ENCODE data around the gene ADCYAP1.
A peak's percentile ranks its signal among the peaks of the same experiment; 100 is the strongest.
"Not testable (repeated sequence)": the region's sequence is repeated elsewhere in the genome, so short reads cannot be mapped to it uniquely, and the experiment has no call there.

Gene ADCYAP1

DNA sequence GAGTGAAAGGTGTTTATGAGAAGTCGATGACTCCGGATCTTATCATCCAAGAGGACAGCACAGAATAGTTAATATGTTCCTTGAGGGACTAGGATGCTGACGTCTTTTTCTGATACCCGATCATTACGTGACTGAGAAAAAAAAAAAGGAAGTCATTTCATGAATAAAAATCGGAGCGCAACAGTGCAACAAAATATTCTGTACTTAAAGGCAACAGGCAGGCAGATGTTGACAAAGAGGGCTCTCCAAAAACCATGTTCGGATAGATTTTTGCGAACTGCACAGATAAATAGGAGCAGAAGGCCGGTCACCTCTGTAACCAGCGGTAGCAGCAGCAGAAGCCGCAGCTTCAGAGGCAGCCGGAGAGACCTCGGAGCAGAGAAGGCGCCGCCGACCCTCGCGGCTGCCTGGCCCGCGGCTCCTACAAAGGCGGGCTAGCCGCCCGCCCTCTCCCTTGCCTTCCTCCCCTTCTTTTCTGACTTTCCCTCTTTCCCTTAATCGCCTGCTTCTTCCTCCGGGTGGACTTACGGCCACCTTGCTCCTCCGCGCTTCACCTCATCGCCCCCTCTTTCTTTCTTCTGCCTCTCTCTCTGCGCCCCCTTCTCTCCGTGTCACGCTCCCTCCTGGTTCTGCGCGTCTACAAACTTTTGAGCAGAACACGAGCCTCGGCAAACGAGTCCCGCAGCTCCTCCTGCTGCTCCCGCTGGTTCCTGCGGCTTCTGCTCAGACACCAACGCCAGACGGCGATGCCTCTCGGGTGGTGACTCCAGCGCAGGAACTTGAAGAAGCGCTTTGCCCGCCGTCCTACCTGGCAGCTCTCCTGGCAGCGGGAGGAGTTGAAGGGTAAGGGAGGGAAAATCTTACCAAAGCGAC lies at the start of gene ADCYAP1:
ADCYAP1 (plus strand) TSS at position 654 of the 873 bp plus-strand sequence. CDS start 516 bp downstream, outside the sequence.
- no peak within 1 kb of the TSS for H3K27ac ChIP-seq (ENCODE audit: low read length)
- H3K36me3 ChIP-seq (ENCODE audit: insufficient read depth, low read depth, low read length): no peaks in the 10 kb centered on the region
- H3K9ac ChIP-seq (ENCODE audit: low read depth, low read length): no peak within 1 kb of the TSS
- peaks cover 14% of the 10 kb centered on the region; the same call in 1 of the 2 replicates for H3K4me1 ChIP-seq (ENCODE audit: insufficient read depth, low read length)
- H3K4me3 ChIP-seq (ENCODE audit: low read length): peak within 1 kb of the TSS; percentile 71; the same call in 1 of the 2 replicates
- peaks cover 3% of the 10 kb centered on the region; the same call in 1 of the 2 replicates for H3K9me3 ChIP-seq (ENCODE audit: insufficient read depth, low read depth, low read length)
- peaks cover 97% of the 10 kb centered on the region for H3K27me3 ChIP-seq (ENCODE audit: insufficient read depth, low read length)

DNA sequence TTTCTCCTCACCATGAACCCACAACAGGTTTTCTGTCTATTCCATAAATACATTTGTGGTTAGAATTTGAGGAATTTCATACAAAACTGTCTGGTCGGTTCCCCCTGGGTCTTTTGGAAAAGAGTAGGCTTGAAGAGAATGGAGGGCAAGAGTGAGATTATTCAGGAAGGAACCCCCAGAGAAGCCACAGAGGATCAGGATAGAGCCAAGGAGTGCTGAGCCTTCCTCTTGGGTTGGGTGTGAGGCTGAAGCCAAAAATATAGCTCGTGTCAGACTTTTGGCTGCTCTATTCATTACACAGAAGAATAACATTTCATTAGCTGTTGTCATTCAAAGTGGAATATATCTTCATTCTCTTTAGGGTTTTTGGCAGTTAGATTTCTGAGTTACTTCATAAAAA lies 46.7 kb upstream of the ADCYAP1 start:
- no peaks in the 10 kb centered on the region for H3K9me3 ChIP-seq (ENCODE audit: insufficient read depth, low read depth, low read length)
- no peaks in the 10 kb centered on the region for H3K27me3 ChIP-seq (ENCODE audit: insufficient read depth, low read length)
- no peak overlapping the region for H3K4me3 ChIP-seq (ENCODE audit: low read length)
- H3K27ac ChIP-seq (ENCODE audit: low read length): no peak overlapping the region
- H3K4me1 ChIP-seq (ENCODE audit: insufficient read depth, low read length): peaks cover 2% of the 10 kb centered on the region; the same call in 1 of the 2 replicates
- no peaks in the 10 kb centered on the region for H3K36me3 ChIP-seq (ENCODE audit: insufficient read depth, low read depth, low read length)
- no peak overlapping the region for H3K9ac ChIP-seq (ENCODE audit: low read depth, low read length)

GRCh38 chr18:864872-865273 lies 39.8 kb upstream of the ADCYAP1 start:
- Histone ChIP-seq H3K4me1 (ENCODE audit: insufficient read depth, low read length) (peaks cover 2% of the 10 kb centered on the region; the same call in 1 of the 2 replicates), H3K4me3 (ENCODE audit: low read length) (no peak overlapping the region), H3K9ac (ENCODE audit: low read depth, low read length) (no peak overlapping the region)

DNA sequence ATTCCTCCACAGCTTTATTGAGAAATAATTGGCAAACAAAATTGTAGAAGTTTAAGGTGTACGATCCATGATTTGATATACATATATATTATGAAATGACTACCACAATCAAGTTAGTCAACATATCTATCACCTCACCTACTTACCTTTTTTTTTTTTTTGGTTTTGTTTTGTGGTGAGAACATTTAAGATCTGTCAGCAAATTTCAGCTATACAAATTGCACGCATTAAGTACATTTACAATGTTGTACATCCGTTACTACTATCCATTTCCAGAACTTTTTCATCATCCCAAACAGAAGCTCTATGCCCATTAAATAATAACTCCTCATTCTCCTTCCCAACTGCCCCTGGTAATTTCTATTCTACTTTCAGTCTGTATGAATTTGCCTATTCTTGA lies 37.4 kb upstream of the ADCYAP1 start:
- 0 out of 2 replicates have a peak, but pooled peaks cover 4% of the 10 kb centered on the region for H3K27me3 ChIP-seq (ENCODE audit: insufficient read depth, low read length)
- H3K9ac ChIP-seq (ENCODE audit: low read depth, low read length): no peak overlapping the region
- no peaks in the 10 kb centered on the region; the same call in 1 of the 2 replicates for H3K4me1 ChIP-seq (ENCODE audit: insufficient read depth, low read length)
- no peak overlapping the region for H3K4me3 ChIP-seq (ENCODE audit: low read length)
- no peaks in the 10 kb centered on the region for H3K9me3 ChIP-seq (ENCODE audit: insufficient read depth, low read depth, low read length)
- H3K27ac ChIP-seq (ENCODE audit: low read length): no peak overlapping the region
- H3K36me3 ChIP-seq (ENCODE audit: insufficient read depth, low read depth, low read length): no peaks in the 10 kb centered on the region

More at GRCh38 chr18:864872-865273, 39.8 kb upstream of the ADCYAP1 start:
- 0 out of 2 replicates have a peak, but pooled peaks cover 4% of the 10 kb centered on the region for H3K27me3 ChIP-seq (ENCODE audit: insufficient read depth, low read length)
- no peak overlapping the region for H3K27ac ChIP-seq (ENCODE audit: low read length)
- H3K9me3 ChIP-seq (ENCODE audit: insufficient read depth, low read depth, low read length): no peaks in the 10 kb centered on the region
- no peaks in the 10 kb centered on the region for H3K36me3 ChIP-seq (ENCODE audit: insufficient read depth, low read depth, low read length)

- H3K9me3 ChIP-seq (ENCODE audit: insufficient read depth, low read depth, low read length); H3K36me3 ChIP-seq (ENCODE audit: insufficient read depth, low read depth, low read length); H3K9ac ChIP-seq (ENCODE audit: low read depth, low read length); H3K4me3 ChIP-seq (ENCODE audit: low read length); H3K27ac ChIP-seq (ENCODE audit: low read length); H3K27me3 ChIP-seq (ENCODE audit: insufficient read depth, low read length); H3K4me1 ChIP-seq (ENCODE audit: insufficient read depth, low read length): not testable (repeated sequence)
These were observed 31.2 kb upstream of the ADCYAP1 start for GRCh38 chr18:873426-873825.

DNA sequence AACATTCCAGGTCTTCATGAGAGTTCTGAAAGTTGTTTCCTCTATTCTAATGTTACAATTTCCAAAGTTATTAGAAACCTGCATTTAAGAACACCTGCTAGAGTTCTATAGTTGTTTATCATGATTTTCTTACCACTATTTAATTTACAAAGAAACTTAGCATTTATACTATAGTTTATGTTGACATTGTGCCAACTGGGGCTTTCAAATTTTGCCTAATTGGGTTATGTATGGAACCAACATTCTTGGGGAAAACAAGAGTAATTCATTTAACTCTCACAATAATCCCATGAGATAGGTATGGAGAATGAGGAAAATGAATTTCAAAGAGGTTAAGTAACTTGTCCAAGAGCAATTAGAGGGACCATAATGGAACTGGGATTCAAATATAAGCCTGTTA lies 28.8 kb upstream of the ADCYAP1 start:
- peaks cover 9% of the 10 kb centered on the region; the same call in 1 of the 2 replicates for H3K9me3 ChIP-seq (ENCODE audit: insufficient read depth, low read depth, low read length)
- H3K4me1 ChIP-seq (ENCODE audit: insufficient read depth, low read length): no peaks in the 10 kb centered on the region
- H3K9ac ChIP-seq (ENCODE audit: low read depth, low read length): no peak overlapping the region
- no peak overlapping the region for H3K27ac ChIP-seq (ENCODE audit: low read length)
- H3K36me3 ChIP-seq (ENCODE audit: insufficient read depth, low read depth, low read length): no peaks in the 10 kb centered on the region
- no peak overlapping the region for H3K4me3 ChIP-seq (ENCODE audit: low read length)
- no peaks in the 10 kb centered on the region for H3K27me3 ChIP-seq (ENCODE audit: insufficient read depth, low read length)

- H3K27ac ChIP-seq (ENCODE audit: low read length): no peak overlapping the region
- no peaks in the 10 kb centered on the region for H3K27me3 ChIP-seq (ENCODE audit: insufficient read depth, low read length)
- no peaks in the 10 kb centered on the region for H3K4me1 ChIP-seq (ENCODE audit: insufficient read depth, low read length)
- peaks cover 9% of the 10 kb centered on the region; the same call in 1 of the 2 replicates for H3K9me3 ChIP-seq (ENCODE audit: insufficient read depth, low read depth, low read length)
- H3K36me3 ChIP-seq (ENCODE audit: insufficient read depth, low read depth, low read length): no peaks in the 10 kb centered on the region
- H3K9ac ChIP-seq (ENCODE audit: low read depth, low read length): no peak overlapping the region
- no peak overlapping the region for H3K4me3 ChIP-seq (ENCODE audit: low read length)
These were observed 27.4 kb upstream of the ADCYAP1 start for GRCh38 chr18:877238-877637.

- no peaks in the 10 kb centered on the region for H3K27me3 ChIP-seq (ENCODE audit: insufficient read depth, low read length)
These were observed 18.6 kb upstream of the ADCYAP1 start for GRCh38 chr18:886076-886475.

GRCh38 chr18:887716-888115 lies 17.0 kb upstream of the ADCYAP1 start:
- no peaks in the 10 kb centered on the region for H3K36me3 ChIP-seq (ENCODE audit: insufficient read depth, low read depth, low read length)
- no peaks in the 10 kb centered on the region for H3K4me1 ChIP-seq (ENCODE audit: insufficient read depth, low read length)
- H3K9ac ChIP-seq (ENCODE audit: low read depth, low read length): no peak overlapping the region
- H3K9me3 ChIP-seq (ENCODE audit: insufficient read depth, low read depth, low read length): no peaks in the 10 kb centered on the region
- no peak overlapping the region for H3K4me3 ChIP-seq (ENCODE audit: low read length)
- H3K27me3 ChIP-seq (ENCODE audit: insufficient read depth, low read length): no peaks in the 10 kb centered on the region
- H3K27ac ChIP-seq (ENCODE audit: low read length): no peak overlapping the region

More at GRCh38 chr18:886076-886475, 18.6 kb upstream of the ADCYAP1 start:
- Histone ChIP-seq H3K27ac (ENCODE audit: low read length) (no peak overlapping the region), H3K4me1 (ENCODE audit: insufficient read depth, low read length) (no peaks in the 10 kb centered on the region), H3K36me3 (ENCODE audit: insufficient read depth, low read depth, low read length) (no peaks in the 10 kb centered on the region), H3K4me3 (ENCODE audit: low read length) (no peak overlapping the region), H3K9me3 (ENCODE audit: insufficient read depth, low read depth, low read length) (no peaks in the 10 kb centered on the region), H3K9ac (ENCODE audit: low read depth, low read length) (no peak overlapping the region)

GRCh38 chr18:892316-892715 lies 12.4 kb upstream of the ADCYAP1 start:
- Histone ChIP-seq H3K9ac (ENCODE audit: low read depth, low read length) (no peak overlapping the region), H3K27me3 (ENCODE audit: insufficient read depth, low read length) (no peaks in the 10 kb centered on the region), H3K9me3 (ENCODE audit: insufficient read depth, low read depth, low read length) (no peaks in the 10 kb centered on the region), H3K4me3 (ENCODE audit: low read length) (no peak overlapping the region), H3K27ac (ENCODE audit: low read length) (no peak overlapping the region), H3K4me1 (ENCODE audit: insufficient read depth, low read length) (no peaks in the 10 kb centered on the region), H3K36me3 (ENCODE audit: insufficient read depth, low read depth, low read length) (no peaks in the 10 kb centered on the region)

DNA sequence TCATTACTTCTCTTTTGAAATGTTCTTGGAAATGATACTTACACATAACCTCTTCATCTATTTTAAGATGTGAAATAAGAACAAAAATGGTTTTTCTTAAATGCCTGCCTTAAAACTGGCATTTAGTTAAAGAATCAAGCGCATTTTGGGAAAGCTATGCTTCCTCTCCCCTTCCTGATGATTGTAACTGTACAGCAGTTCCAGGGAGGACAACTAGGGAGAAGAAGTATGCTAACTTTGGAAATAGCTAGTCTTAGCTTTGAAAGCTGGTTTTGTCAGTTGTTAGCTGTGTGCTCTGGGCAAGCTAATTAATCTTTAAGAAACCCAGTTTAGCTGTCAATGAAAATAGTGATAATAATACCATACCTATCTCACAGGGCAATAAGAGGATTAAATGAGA lies 8.4 kb upstream of the ADCYAP1 start:
- H3K9me3 ChIP-seq (ENCODE audit: insufficient read depth, low read depth, low read length): no peaks in the 10 kb centered on the region
- H3K4me3 ChIP-seq (ENCODE audit: low read length): no peak overlapping the region
- H3K27ac ChIP-seq (ENCODE audit: low read length): no peak overlapping the region
- no peaks in the 10 kb centered on the region for H3K36me3 ChIP-seq (ENCODE audit: insufficient read depth, low read depth, low read length)
- peaks cover 24% of the 10 kb centered on the region for H3K27me3 ChIP-seq (ENCODE audit: insufficient read depth, low read length)
- H3K9ac ChIP-seq (ENCODE audit: low read depth, low read length): no peak overlapping the region
- H3K4me1 ChIP-seq (ENCODE audit: insufficient read depth, low read length): peaks cover 2% of the 10 kb centered on the region; the same call in 1 of the 2 replicates

GRCh38 chr18:901761-902160 lies 2.9 kb upstream of the ADCYAP1 start:
- no peak overlapping the region for H3K27ac ChIP-seq (ENCODE audit: low read length)
- no peak overlapping the region for H3K9ac ChIP-seq (ENCODE audit: low read depth, low read length)
- H3K27me3 ChIP-seq (ENCODE audit: insufficient read depth, low read length): peaks cover 79% of the 10 kb centered on the region
- no peaks in the 10 kb centered on the region for H3K36me3 ChIP-seq (ENCODE audit: insufficient read depth, low read depth, low read length)
- no peak overlapping the region for H3K4me3 ChIP-seq (ENCODE audit: low read length)
- peaks cover 9% of the 10 kb centered on the region; the same call in 1 of the 2 replicates for H3K4me1 ChIP-seq (ENCODE audit: insufficient read depth, low read length)
- H3K9me3 ChIP-seq (ENCODE audit: insufficient read depth, low read depth, low read length): no peaks in the 10 kb centered on the region; the same call in 1 of the 2 replicates

Data from iPS-20b (cell line).